Naive thymus-derived CD8-positive, alpha-beta T cell (primary cell): ENCODE measurements around the gene PHF20. TPM values are rescaled to one million over a fixed set of nuclear protein-coding genes. Genes with fewer than 3 reads are reported as not detected.
"Not testable (repeated sequence)": the region's sequence is repeated elsewhere in the genome, so short reads cannot be mapped to it uniquely, and the experiment has no call there.

Experiments used
- ATAC-seq, 2 donors: fragments of 150-1000 bp; cut with Tn5 transposase in 1 of 2; sonication (Bioruptor Pico), chemical (Tn5 transposase) in 1 of 2; 1 replicate in 1 of 2; 2 replicates in 1 of 2; pipeline ENCODE4 v1.10.0; 2021; ENCODE audit warnings: mild to moderate bottlenecking in 2 of 2, moderate library complexity in 2 of 2
- POLR2A ChIA-PET: fragments of 350-600 bp; sonication (Branson Sonifier 250); formaldehyde crosslinking; loops from one replicate; lab custom pipeline; 2021; ENCODE audit warnings: antibody characterized with exemption; lab: Charles Lee
- DNase-seq, 10 donors: peaks; one replicate each; pipeline versions ENCODE4 v3.0.0 to v3.0.0-alpha.2; 2020 to 2022
- H3K27ac Mint-ChIP-seq, 10 donors: one replicate each; pipeline ENCODE4 v1.8.0; 2020 to 2022; ENCODE audit warnings: mild to moderate bottlenecking in 10 of 10, mixed read lengths in 10 of 10, moderate library complexity in 4 of 10, inconsistent platforms in 1 of 10
- H3K27me3 Mint-ChIP-seq, 5 donors: one replicate each; pipeline ENCODE4 v1.8.0; 2021 to 2022; ENCODE audit warnings: mixed read lengths in 5 of 5
- H3K36me3 Mint-ChIP-seq, 3 donors: one replicate each; pipeline ENCODE4 v1.8.0; 2020 to 2022; ENCODE audit warnings: mixed read lengths in 3 of 3, mild to moderate bottlenecking in 2 of 3, inconsistent platforms in 1 of 3
- H3K4me1 Mint-ChIP-seq, 4 donors: one replicate each; pipeline ENCODE4 v1.8.0; 2021 to 2022; ENCODE audit warnings: mixed read lengths in 4 of 4
- H3K4me3 Mint-ChIP-seq, 10 donors: one replicate each; pipeline ENCODE4 v1.8.0; 2020 to 2022; ENCODE audit warnings: mild to moderate bottlenecking in 10 of 10, mixed read lengths in 10 of 10, moderate library complexity in 6 of 10, inconsistent platforms in 1 of 10
- H3K9me3 Mint-ChIP-seq, 9 donors: one replicate each; pipeline ENCODE4 v1.8.0; 2020 to 2022; ENCODE audit warnings: mixed read lengths in 9 of 9, mild to moderate bottlenecking in 3 of 9, inconsistent platforms in 1 of 9, moderate library complexity in 1 of 9
- polyA plus RNA-seq, 3 donors: library from polyadenylated mRNA; unstranded; fragments of 300-500 nt; fragmentation: Illumina TruSeq; gene quantifications; one replicate each; pipeline ENCODE4 v1.2.3, GENCODE V29; 2021
- total RNA-seq, 8 experiments: library from RNA in 2 of 8; stranded (reverse) in 2 of 8; gene quantifications; one replicate each; pipeline ENCODE4 v1.2.3 and lab custom pipeline; 2021 to 2026

Gene PHF20
- total and polyA plus RNA-seq, 5 experiments from 2014 or later, result 79.0 to 135 (median 114) TPM

- Mint-ChIP-seq H3K36me3 (peaks cover 4 to 87% (median 37%) of the 10 kb centered on the region in 3 donors), H3K9me3 (peaks cover 0 to 9% (median 2%) of the 10 kb centered on the region in 9 donors), H3K4me1 (peaks cover 14 to 35% (median 22%) of the 10 kb centered on the region in 4 donors), H3K27ac (peak overlapping the region in 1 of 10 donors; percentile 4), H3K27me3 (no peaks in the 10 kb centered on the region), H3K4me3 (no peak overlapping the region)
- POLR2A ChIA-PET, result no interaction called here
- ATAC-seq (no peak), DNase-seq (no peak)
Observed at GRCh38 chr20:35845561-35845960, 73.7 kb downstream of the PHF20 start.

DNA sequence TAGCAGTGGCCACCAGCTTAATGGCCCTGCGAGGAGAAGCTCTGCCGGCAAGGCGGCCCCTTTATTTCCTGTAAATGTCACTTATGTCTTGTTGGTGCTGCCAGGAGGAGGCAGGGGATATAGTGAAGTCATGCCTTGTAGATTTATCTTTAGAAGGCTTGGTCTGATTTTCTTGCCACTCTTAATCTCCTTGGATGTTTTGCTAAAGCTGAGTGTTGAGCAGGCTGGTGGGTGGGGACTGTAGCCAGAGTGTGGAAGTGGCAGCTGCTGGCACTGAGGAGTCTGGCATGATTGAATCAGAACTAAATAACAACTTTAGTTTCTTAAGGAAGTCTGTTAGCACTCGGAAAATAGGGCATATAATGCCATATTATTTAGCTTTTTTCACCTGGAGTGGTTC is 77.9 kb downstream of the PHF20 start:
- POLR2A ChIA-PET, result interaction anchor here (0.6 to 2.1 kb wide), 4 partner anchors 78 to 185 kb away, joined by 3 to 10 read pairs (median 4); partner anchors contain the start of genes PHF20 and RBM39
- Mint-ChIP-seq H3K27ac (peak overlapping the region; percentile 45 to 80 (median 74)), H3K27me3 (no peaks in the 10 kb centered on the region)

GRCh38 chr20:35851659-35852058 is 79.8 kb downstream of the PHF20 start:
- H3K4me3 Mint-ChIP-seq, H3K9me3 Mint-ChIP-seq, POLR2A ChIA-PET, H3K27me3 Mint-ChIP-seq, DNase-seq, ATAC-seq: not testable (repeated sequence)
- Mint-ChIP-seq H3K36me3 (peaks cover 0 to 86% (median 24%) of the 10 kb centered on the region in 3 donors), H3K4me1 (peaks cover 21 to 45% (median 33%) of the 10 kb centered on the region in 4 donors), H3K27ac (peak overlapping the region in 2 of 10 donors; percentile 15 to 18)

More for the DNA sequence above, 77.9 kb downstream of the PHF20 start:
- H3K4me3 Mint-ChIP-seq, result no peak overlapping the region
- peaks cover 0 to 90% (median 26%) of the 10 kb centered on the region in 3 donors for H3K36me3 Mint-ChIP-seq
- DNase-seq (no peak), ATAC-seq (no peak)
- H3K4me1 Mint-ChIP-seq, result peaks cover 19 to 33% (median 26%) of the 10 kb centered on the region in 4 donors
- H3K9me3 Mint-ChIP-seq, result peaks cover 0 to 3% (median 0%) of the 10 kb centered on the region in 9 donors

GRCh38 chr20:35854713-35855348 is 83.0 kb downstream of the PHF20 start:
- DNase-seq (no peak), ATAC-seq (no peak)
- Mint-ChIP-seq H3K27me3 (no peaks in the 10 kb centered on the region), H3K4me1 (peaks cover 13 to 34% (median 25%) of the 10 kb centered on the region in 4 donors), H3K4me3 (no peak overlapping the region), H3K36me3 (peaks cover 0 to 84% (median 17%) of the 10 kb centered on the region in 3 donors), H3K27ac (peak overlapping the region in 6 of 10 donors; percentile 37 to 81 (median 55)), H3K9me3 (no peaks in the 10 kb centered on the region)
- POLR2A ChIA-PET, result interaction anchor here (1.3 kb wide), 1 partner anchor 112 kb away, joined by 4 read pairs; the partner anchor contains the start of gene RBM39

GRCh38 chr20:35855641-35856040 is 83.8 kb downstream of the PHF20 start:
- ATAC-seq, POLR2A ChIA-PET, H3K9me3 Mint-ChIP-seq, H3K4me3 Mint-ChIP-seq, DNase-seq, H3K27me3 Mint-ChIP-seq: not testable (repeated sequence)
- Mint-ChIP-seq H3K36me3 (peaks cover 0 to 86% (median 16%) of the 10 kb centered on the region in 3 donors), H3K4me1 (peaks cover 12 to 31% (median 24%) of the 10 kb centered on the region in 4 donors), H3K27ac (peak overlapping the region in 1 of 10 donors; percentile 23)

DNA sequence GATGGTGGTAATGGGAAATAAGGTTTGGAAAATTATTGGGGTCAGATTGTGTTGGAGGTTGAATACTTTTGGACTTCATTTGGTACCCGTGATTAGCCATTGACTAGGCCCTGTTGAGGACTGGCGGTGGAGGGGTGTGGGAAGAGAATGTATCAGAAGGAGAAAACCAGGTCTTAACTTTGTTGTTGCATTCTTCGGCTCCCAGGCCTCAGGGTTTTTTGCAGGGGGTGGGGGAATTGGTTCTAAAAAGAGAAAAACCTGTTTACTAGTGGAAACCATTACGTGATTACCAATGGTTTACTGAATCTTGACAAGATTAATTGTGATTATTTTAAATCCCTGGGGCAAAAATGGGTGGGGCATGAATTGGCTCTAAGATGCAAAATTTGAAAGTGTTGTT is 85.1 kb downstream of the PHF20 start:
- no peak for ATAC-seq
- Mint-ChIP-seq H3K4me3 (no peak overlapping the region), H3K27me3 (no peaks in the 10 kb centered on the region), H3K36me3 (peaks cover 0 to 77% (median 16%) of the 10 kb centered on the region in 3 donors), H3K27ac (peak overlapping the region in 7 of 10 donors; percentile 13 to 72 (median 41)), H3K4me1 (peaks cover 11 to 28% (median 19%) of the 10 kb centered on the region in 4 donors), H3K9me3 (no peaks in the 10 kb centered on the region)
- DNase-seq, result no peak
- POLR2A ChIA-PET, result interaction anchor here (1.5 kb wide), 1 partner anchor 115 kb away, joined by 3 read pairs; the partner anchor contains the start of gene RBM39

- no peaks in the 10 kb centered on the region for H3K9me3 Mint-ChIP-seq
- DNase-seq, result no peak
- POLR2A ChIA-PET, result no interaction called here
- H3K36me3 Mint-ChIP-seq, result peaks cover 0 to 72% (median 9%) of the 10 kb centered on the region in 3 donors
- no peak for ATAC-seq
- H3K27ac Mint-ChIP-seq, result peak overlapping the region in 4 of 10 donors; percentile 2 to 55 (median 45)
- H3K4me3 Mint-ChIP-seq, result no peak overlapping the region
- H3K27me3 Mint-ChIP-seq, result no peaks in the 10 kb centered on the region
- H3K4me1 Mint-ChIP-seq, result peaks cover 0 to 10% (median 6%) of the 10 kb centered on the region in 4 donors
Observed at GRCh38 chr20:35866418-35867202, 94.8 kb downstream of the PHF20 start.

GRCh38 chr20:35870541-35871258 is 98.9 kb downstream of the PHF20 start:
- no peaks in the 10 kb centered on the region for H3K27me3 Mint-ChIP-seq
- POLR2A ChIA-PET, result interaction anchor here (0.7 kb wide), 1 partner anchor 84 kb away, joined by 3 read pairs; the partner anchor contains the start of gene SCAND1
- H3K4me3 Mint-ChIP-seq, result no peak overlapping the region
- peaks cover 0 to 9% (median 6%) of the 10 kb centered on the region in 4 donors for H3K4me1 Mint-ChIP-seq
- H3K9me3 Mint-ChIP-seq, result no peaks in the 10 kb centered on the region
- DNase-seq (no peak), ATAC-seq (no peak)
- H3K36me3 Mint-ChIP-seq, result peaks cover 0 to 72% (median 4%) of the 10 kb centered on the region in 3 donors
- H3K27ac Mint-ChIP-seq, result peak overlapping the region in 6 of 10 donors; percentile 8 to 81 (median 48)

DNA sequence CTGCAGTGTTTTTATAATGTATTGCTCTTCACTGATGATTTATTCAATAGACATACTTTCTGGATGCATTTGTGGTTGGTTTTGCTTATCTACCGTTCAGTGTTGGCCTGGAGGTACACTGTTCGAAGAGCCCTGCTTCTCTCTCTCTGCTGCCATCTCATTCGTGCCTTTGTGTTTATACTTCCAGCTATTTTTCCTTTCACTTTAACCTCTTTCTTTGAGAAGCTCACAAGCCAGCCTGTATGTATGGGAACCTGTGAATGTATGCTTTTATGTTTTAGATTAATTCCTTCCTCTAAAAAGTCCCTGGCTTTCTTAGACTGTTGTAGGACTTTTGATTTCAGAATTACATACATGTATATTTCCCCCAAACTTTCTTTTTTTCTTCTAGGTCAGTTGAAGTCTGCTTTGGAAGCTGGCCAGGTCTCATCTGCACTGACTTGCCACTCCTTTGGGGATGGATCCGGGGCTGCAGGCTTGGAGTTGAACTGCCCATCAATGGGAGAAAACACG is 99.5 kb downstream of the PHF20 start:
- Mint-ChIP-seq H3K27ac (peak overlapping the region in 7 of 10 donors; percentile 36 to 85 (median 66)), H3K9me3 (no peaks in the 10 kb centered on the region), H3K36me3 (peaks cover 0 to 72% (median 4%) of the 10 kb centered on the region in 3 donors), H3K4me3 (no peak overlapping the region), H3K4me1 (peaks cover 0 to 7% (median 5%) of the 10 kb centered on the region in 4 donors), H3K27me3 (no peaks in the 10 kb centered on the region)
- POLR2A ChIA-PET, result no interaction called here
- ATAC-seq (no peak), DNase-seq (no peak)

DNA sequence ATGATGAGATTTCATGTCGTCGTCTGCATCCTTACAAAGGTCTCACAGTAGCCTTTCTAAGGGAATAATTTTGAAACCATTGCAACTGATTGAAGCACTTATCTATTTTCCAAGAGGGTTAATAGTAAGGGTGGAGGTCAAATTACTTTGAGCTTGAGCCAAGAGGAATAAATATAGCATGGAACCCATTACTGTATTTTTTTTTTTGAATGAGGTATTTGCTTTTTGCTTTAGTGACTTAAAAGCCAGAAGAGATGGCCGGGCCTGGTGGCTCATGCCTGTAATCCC is 104.2 kb downstream of the PHF20 start:
- peak overlapping the region in 1 of 10 donors; percentile 13 for H3K27ac Mint-ChIP-seq
- DNase-seq, result no peak
- POLR2A ChIA-PET, result no interaction called here
- H3K36me3 Mint-ChIP-seq, result peaks cover 0 to 64% (median 2%) of the 10 kb centered on the region in 3 donors
- peaks cover 14 to 27% (median 16%) of the 10 kb centered on the region in 4 donors for H3K4me1 Mint-ChIP-seq
- no peaks in the 10 kb centered on the region for H3K9me3 Mint-ChIP-seq
- H3K27me3 Mint-ChIP-seq, result no peaks in the 10 kb centered on the region
- no peak overlapping the region for H3K4me3 Mint-ChIP-seq
- no peak for ATAC-seq

GRCh38 chr20:35877611-35878010 is 105.8 kb downstream of the PHF20 start:
- no peak overlapping the region for H3K4me3 Mint-ChIP-seq
- POLR2A ChIA-PET, result no interaction called here
- no peaks in the 10 kb centered on the region for H3K27me3 Mint-ChIP-seq
- H3K27ac Mint-ChIP-seq, result peak overlapping the region in 4 of 10 donors; percentile 12 to 78 (median 54)
- peaks cover 9 to 21% (median 16%) of the 10 kb centered on the region in 4 donors for H3K4me1 Mint-ChIP-seq
- peaks cover 0 to 57% (median 0%) of the 10 kb centered on the region in 3 donors for H3K36me3 Mint-ChIP-seq
- ATAC-seq (no peak), DNase-seq (no peak)
- H3K9me3 Mint-ChIP-seq, result no peaks in the 10 kb centered on the region

DNA sequence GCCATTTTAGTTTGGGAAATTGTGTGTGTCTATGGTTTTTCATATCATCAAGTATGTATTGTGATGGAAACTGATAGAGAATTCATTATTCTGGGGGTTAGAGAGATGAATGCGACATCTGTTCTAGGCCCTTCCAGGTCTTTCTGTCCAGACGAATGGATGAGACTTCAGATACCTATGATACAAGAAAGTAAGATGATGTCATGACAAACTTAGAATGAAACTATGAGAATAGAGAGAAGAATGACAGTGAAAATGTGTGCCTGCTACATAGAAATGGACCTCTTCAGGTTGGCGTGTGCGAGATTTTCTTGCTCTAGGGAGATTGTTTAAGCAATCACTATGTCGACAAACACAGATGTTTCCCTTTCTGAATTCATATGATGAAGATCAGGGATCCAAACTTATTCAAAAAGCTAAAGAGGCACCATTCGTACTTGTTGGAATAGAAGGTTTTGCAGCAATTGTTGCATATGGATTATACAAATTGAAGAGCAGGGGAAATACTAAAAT is 106.4 kb downstream of the PHF20 start:
- Mint-ChIP-seq H3K27ac (peak overlapping the region in 4 of 10 donors; percentile 12 to 70 (median 40)), H3K36me3 (peaks cover 0 to 54% (median 0%) of the 10 kb centered on the region in 3 donors), H3K4me3 (no peak overlapping the region), H3K27me3 (no peaks in the 10 kb centered on the region), H3K9me3 (no peaks in the 10 kb centered on the region), H3K4me1 (peaks cover 9 to 21% (median 16%) of the 10 kb centered on the region in 4 donors)
- DNase-seq, result no peak
- no peak for ATAC-seq
- POLR2A ChIA-PET, result no interaction called here
